Activated naive CD8-positive, alpha-beta T cell treated with anti-CD3 and anti-CD28 coated beads, Interleukin-2, amount 50 U/mL, for 24 hours (primary cell): ENCODE measurements around the gene MRPS23.

Experiments used
- ATAC-seq: fragments of 150-1000 bp; cut with Tn5 transposase; one replicate; pipeline ENCODE4 v1.10.0; 2021
- DNase-seq: peaks from one replicate; pipeline ENCODE4 v3.0.0; 2021
- H3K27ac Mint-ChIP-seq: one replicate; pipeline ENCODE4 v1.8.0; 2021; ENCODE audit warnings: mild to moderate bottlenecking, mixed read lengths
- H3K27me3 Mint-ChIP-seq: one replicate; pipeline ENCODE4 v1.8.0; 2021; ENCODE audit warnings: mixed read lengths
- H3K36me3 Mint-ChIP-seq: one replicate; pipeline ENCODE4 v1.8.0; 2021; ENCODE audit warnings: low read depth, mixed read lengths
- H3K4me1 Mint-ChIP-seq: one replicate; pipeline ENCODE4 v1.8.0; 2021; ENCODE audit warnings: mixed read lengths
- H3K4me3 Mint-ChIP-seq: one replicate; pipeline ENCODE4 v1.8.0; 2021; ENCODE audit warnings: mild to moderate bottlenecking, moderate library complexity, mixed read lengths
- H3K9me3 Mint-ChIP-seq: one replicate; pipeline ENCODE4 v1.8.0; 2021; ENCODE audit warnings: mixed read lengths

The MRPS23 gene

GRCh38 chr17:57886020-57886419, 36.2 kb upstream of the MRPS23 start:
- DNase-seq, result no peak
- Mint-ChIP-seq H3K27ac (no peak overlapping the region), H3K27me3 (peaks cover 4% of the 10 kb centered on the region), H3K4me3 (no peak overlapping the region), H3K36me3 (no peaks in the 10 kb centered on the region), H3K9me3 (no peaks in the 10 kb centered on the region), H3K4me1 (no peaks in the 10 kb centered on the region)
- ATAC-seq, result no peak

- peaks cover 3% of the 10 kb centered on the region for H3K27me3 Mint-ChIP-seq
- H3K36me3 Mint-ChIP-seq, result no peaks in the 10 kb centered on the region
Observed at GRCh38 chr17:57885148-57885915, 35.5 kb upstream of the MRPS23 start.

GRCh38 chr17:57881783-57882351, 32.0 kb upstream of the MRPS23 start:
- DNase-seq, result no peak

More at GRCh38 chr17:57885148-57885915, 35.5 kb upstream of the MRPS23 start:
- DNase-seq (no peak), ATAC-seq (no peak)
- no peak overlapping the region for H3K4me3 Mint-ChIP-seq
- no peak overlapping the region for H3K27ac Mint-ChIP-seq
- peaks cover 7% of the 10 kb centered on the region for H3K4me1 Mint-ChIP-seq
- no peaks in the 10 kb centered on the region for H3K9me3 Mint-ChIP-seq

GRCh38 chr17:57881143-57881542, 31.3 kb upstream of the MRPS23 start:
- ATAC-seq (no peak), DNase-seq (no peak)

More at GRCh38 chr17:57881783-57882351, 32.0 kb upstream of the MRPS23 start:
- peaks cover 22% of the 10 kb centered on the region for H3K4me1 Mint-ChIP-seq
- H3K27me3 Mint-ChIP-seq, result peaks cover 15% of the 10 kb centered on the region
- H3K4me3 Mint-ChIP-seq, result no peak overlapping the region
- no peaks in the 10 kb centered on the region for H3K36me3 Mint-ChIP-seq
- no peaks in the 10 kb centered on the region for H3K9me3 Mint-ChIP-seq
- ATAC-seq, result no peak
- H3K27ac Mint-ChIP-seq, result no peak overlapping the region

GRCh38 chr17:57880086-57880456, 30.2 kb upstream of the MRPS23 start:
- H3K4me1 Mint-ChIP-seq, result peaks cover 31% of the 10 kb centered on the region
- no peak overlapping the region for H3K4me3 Mint-ChIP-seq
- H3K36me3 Mint-ChIP-seq, result no peaks in the 10 kb centered on the region
- H3K9me3 Mint-ChIP-seq, result no peaks in the 10 kb centered on the region
- ATAC-seq (peak; percentile 92), DNase-seq (peak; percentile 26)
- no peak overlapping the region for H3K27ac Mint-ChIP-seq
- peaks cover 21% of the 10 kb centered on the region for H3K27me3 Mint-ChIP-seq

More at GRCh38 chr17:57881143-57881542, 31.3 kb upstream of the MRPS23 start:
- H3K36me3 Mint-ChIP-seq, result no peaks in the 10 kb centered on the region
- peaks cover 24% of the 10 kb centered on the region for H3K4me1 Mint-ChIP-seq
- no peak overlapping the region for H3K27ac Mint-ChIP-seq
- H3K4me3 Mint-ChIP-seq, result no peak overlapping the region
- peaks cover 18% of the 10 kb centered on the region for H3K27me3 Mint-ChIP-seq
- H3K9me3 Mint-ChIP-seq, result no peaks in the 10 kb centered on the region

- no peak overlapping the region for H3K4me3 Mint-ChIP-seq
- H3K4me1 Mint-ChIP-seq, result peaks cover 34% of the 10 kb centered on the region
- DNase-seq, result no peak
- no peaks in the 10 kb centered on the region for H3K9me3 Mint-ChIP-seq
- H3K27ac Mint-ChIP-seq, result no peak overlapping the region
- peaks cover 22% of the 10 kb centered on the region for H3K27me3 Mint-ChIP-seq
- no peak for ATAC-seq
- no peaks in the 10 kb centered on the region for H3K36me3 Mint-ChIP-seq
Observed at GRCh38 chr17:57879437-57880085, 29.7 kb upstream of the MRPS23 start.

GRCh38 chr17:57877803-57878377, 28.0 kb upstream of the MRPS23 start:
- H3K4me1 Mint-ChIP-seq, result peaks cover 44% of the 10 kb centered on the region
- H3K27me3 Mint-ChIP-seq, result peaks cover 33% of the 10 kb centered on the region
- no peak for ATAC-seq
- DNase-seq, result no peak
- H3K36me3 Mint-ChIP-seq, result no peaks in the 10 kb centered on the region
- H3K9me3 Mint-ChIP-seq, result no peaks in the 10 kb centered on the region
- no peak overlapping the region for H3K27ac Mint-ChIP-seq
- H3K4me3 Mint-ChIP-seq, result no peak overlapping the region

GRCh38 chr17:57876866-57877237, 27.0 kb upstream of the MRPS23 start:
- no peaks in the 10 kb centered on the region for H3K36me3 Mint-ChIP-seq
- no peak for ATAC-seq
- no peak overlapping the region for H3K27ac Mint-ChIP-seq
- no peak for DNase-seq
- no peaks in the 10 kb centered on the region for H3K9me3 Mint-ChIP-seq
- H3K4me1 Mint-ChIP-seq, result peaks cover 44% of the 10 kb centered on the region
- H3K4me3 Mint-ChIP-seq, result no peak overlapping the region
- peaks cover 37% of the 10 kb centered on the region for H3K27me3 Mint-ChIP-seq

GRCh38 chr17:57876023-57876865, 26.4 kb upstream of the MRPS23 start:
- Mint-ChIP-seq H3K4me3 (no peak overlapping the region), H3K4me1 (peaks cover 44% of the 10 kb centered on the region), H3K9me3 (no peaks in the 10 kb centered on the region), H3K36me3 (no peaks in the 10 kb centered on the region), H3K27ac (no peak overlapping the region), H3K27me3 (peaks cover 37% of the 10 kb centered on the region)
- no peak for ATAC-seq
- DNase-seq, result no peak

GRCh38 chr17:57875290-57876022, 25.6 kb upstream of the MRPS23 start:
- no peaks in the 10 kb centered on the region for H3K9me3 Mint-ChIP-seq
- ATAC-seq, result no peak
- no peaks in the 10 kb centered on the region for H3K36me3 Mint-ChIP-seq
- no peak overlapping the region for H3K4me3 Mint-ChIP-seq
- H3K27me3 Mint-ChIP-seq, result peaks cover 37% of the 10 kb centered on the region
- H3K4me1 Mint-ChIP-seq, result peaks cover 38% of the 10 kb centered on the region
- no peak overlapping the region for H3K27ac Mint-ChIP-seq
- DNase-seq, result no peak

GRCh38 chr17:57874434-57875289, 24.8 kb upstream of the MRPS23 start:
- Mint-ChIP-seq H3K4me3 (no peak overlapping the region), H3K4me1 (peaks cover 30% of the 10 kb centered on the region), H3K9me3 (no peaks in the 10 kb centered on the region), H3K27ac (peak overlapping the region; percentile 65), H3K27me3 (peaks cover 38% of the 10 kb centered on the region), H3K36me3 (no peaks in the 10 kb centered on the region)
- DNase-seq (peak; percentile 48), ATAC-seq (peak; percentile 64)

- Mint-ChIP-seq H3K4me1 (peaks cover 24% of the 10 kb centered on the region), H3K36me3 (no peaks in the 10 kb centered on the region), H3K4me3 (no peak overlapping the region), H3K27ac (peak overlapping the region; percentile 65), H3K9me3 (no peaks in the 10 kb centered on the region), H3K27me3 (peaks cover 38% of the 10 kb centered on the region)
- ATAC-seq (no peak), DNase-seq (no peak)
Observed at GRCh38 chr17:57874058-57874419, 24.2 kb upstream of the MRPS23 start.
